ENCODE data around the gene MVB12B.

MVB12B gene

GRCh38 chr9:126494746-126495145 lies 168.1 kb downstream of the MVB12B start:
- no peak for DNase-seq (ENCODE audit: low spot score)

GRCh38 chr9:126495411-126496180 lies 169.0 kb downstream of the MVB12B start:
- DNase-seq (ENCODE audit: low spot score) = no peak

GRCh38 chr9:126496181-126496576 lies 169.6 kb downstream of the MVB12B start:
- no peak for DNase-seq (ENCODE audit: low spot score)

GRCh38 chr9:126496781-126497659 lies 170.4 kb downstream of the MVB12B start:
- DNase-seq (ENCODE audit: low spot score) = no peak

GRCh38 chr9:126497660-126498275 lies 171.1 kb downstream of the MVB12B start:
- no peak for DNase-seq (ENCODE audit: low spot score)

GRCh38 chr9:126498331-126498730 lies 171.7 kb downstream of the MVB12B start:
- DNase-seq (ENCODE audit: low spot score) = no peak

GRCh38 chr9:126499005-126499910 lies 172.6 kb downstream of the MVB12B start:
- DNase-seq (ENCODE audit: low spot score) = peak; percentile 28

GRCh38 chr9:126499911-126500599 lies 173.4 kb downstream of the MVB12B start:
- no peak for DNase-seq (ENCODE audit: low spot score)

- DNase-seq (ENCODE audit: low spot score) = peak; percentile 75
These were observed 174.2 kb downstream of the MVB12B start for GRCh38 chr9:126500600-126501382.

GRCh38 chr9:126501383-126502331 lies 175.0 kb downstream of the MVB12B start:
- DNase-seq (ENCODE audit: low spot score) = no peak

- DNase-seq (ENCODE audit: low spot score) = no peak
These were observed 176.0 kb downstream of the MVB12B start for GRCh38 chr9:126502417-126503332.

GRCh38 chr9:126503333-126504085 lies 176.9 kb downstream of the MVB12B start:
- no peak for DNase-seq (ENCODE audit: low spot score)

GRCh38 chr9:126504086-126504976 lies 177.7 kb downstream of the MVB12B start:
- DNase-seq (ENCODE audit: low spot score) = no peak

GRCh38 chr9:126504977-126505455 lies 178.4 kb downstream of the MVB12B start:
- no peak for DNase-seq (ENCODE audit: low spot score)

GRCh38 chr9:126505697-126506346 lies 179.2 kb downstream of the MVB12B start:
- no peak for DNase-seq (ENCODE audit: low spot score)
